Measurements from ENCODE around the gene SPATS1.
A peak's percentile ranks its signal among the peaks of the same experiment; 100 is the strongest.
"Not testable (repeated sequence)": the region's sequence is repeated elsewhere in the genome, so short reads cannot be mapped to it uniquely, and the experiment has no call there.

Gene SPATS1

DNA sequence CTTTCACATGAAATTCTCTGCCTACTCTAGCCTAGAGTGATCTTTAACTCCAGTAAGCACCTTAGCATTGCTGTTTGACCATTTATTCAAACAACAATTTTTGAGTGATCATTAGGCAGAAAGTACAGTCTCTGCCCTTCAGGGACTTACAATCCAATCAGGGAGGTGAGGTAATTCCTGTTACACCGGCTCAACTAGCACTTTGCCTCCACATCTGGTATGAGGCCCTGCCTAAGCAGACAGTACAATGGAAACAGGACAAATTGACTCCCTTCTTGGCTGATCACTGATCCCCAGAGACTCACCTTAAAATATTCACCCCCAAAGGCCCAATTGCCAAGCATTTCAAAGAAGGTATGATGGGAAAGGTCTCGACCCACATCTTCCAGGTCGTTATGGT is 30.7 kb upstream of the SPATS1 start:
- DNase-seq (ENCODE audit: low read depth): no peak

DNA sequence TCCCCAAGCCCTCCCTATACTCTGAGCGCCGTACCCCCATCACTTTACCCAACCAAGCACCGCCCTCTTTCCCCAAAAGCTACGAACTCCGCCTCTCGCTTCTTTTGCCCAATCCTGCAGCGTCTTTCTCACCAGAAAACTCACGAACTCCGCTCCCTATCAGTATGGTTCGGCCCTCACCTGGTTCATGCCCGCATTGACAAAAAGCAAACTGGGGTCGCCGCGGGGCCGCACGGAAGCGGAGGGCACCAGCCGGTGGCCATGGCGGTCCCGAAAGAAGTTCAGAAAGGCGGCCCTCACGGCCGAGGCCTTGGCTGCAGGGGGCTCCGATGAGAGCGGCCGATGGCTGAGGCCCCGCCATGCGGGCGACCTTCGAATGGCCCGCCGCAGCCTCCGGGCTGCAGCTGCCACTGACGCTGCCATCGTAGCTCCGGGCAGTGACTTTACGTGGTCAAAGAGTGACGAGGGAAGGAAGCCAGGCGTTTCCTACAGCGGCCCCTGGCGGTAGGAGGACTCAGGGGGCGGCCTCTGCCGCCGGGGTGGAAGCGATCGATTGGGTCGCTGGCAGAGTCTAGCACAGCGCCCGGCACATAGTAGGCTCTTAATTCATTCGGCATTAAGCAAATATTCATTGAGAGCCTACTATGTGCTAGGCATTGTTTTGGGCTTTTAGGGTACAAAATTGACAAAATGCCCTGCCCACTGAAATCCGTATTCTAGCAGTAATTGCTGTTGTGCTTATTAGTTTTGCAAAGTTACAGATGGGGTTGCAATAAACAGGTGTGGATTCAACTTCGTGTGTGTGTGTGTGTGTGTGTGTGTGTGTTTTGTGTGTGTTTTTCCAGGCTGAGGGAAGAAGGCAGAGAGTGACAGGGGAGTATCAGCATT is 29.3 kb upstream of the SPATS1 start, which contains the start of gene AARS2:
Gene AARS2, minus strand, starts transcription at position 447 of the 888 bp plus-strand sequence. Its CDS starts 24 bp downstream, at position 423.
- peak; percentile 59 for DNase-seq (ENCODE audit: low read depth)

DNA sequence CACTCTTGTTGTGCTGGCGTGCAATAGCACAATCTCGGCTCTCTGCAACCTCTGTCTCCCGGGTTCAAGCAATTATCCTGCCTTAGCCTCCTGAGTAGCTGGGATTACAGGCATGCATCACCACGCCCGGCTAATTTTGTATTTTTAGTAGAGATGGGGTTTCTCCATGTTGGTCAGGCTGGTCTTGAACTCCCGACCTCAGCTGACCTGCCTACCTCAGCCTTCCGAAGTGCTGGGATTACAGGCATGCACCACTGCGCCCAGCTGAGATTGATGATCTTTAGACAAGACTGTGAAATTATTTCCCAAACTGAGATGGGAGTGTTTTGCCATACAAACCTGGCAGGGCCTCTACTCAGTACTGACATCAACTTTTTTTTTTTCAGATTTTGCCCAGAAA is 27.8 kb upstream of the SPATS1 start:
- DNase-seq (ENCODE audit: low read depth): not testable (repeated sequence)

DNA sequence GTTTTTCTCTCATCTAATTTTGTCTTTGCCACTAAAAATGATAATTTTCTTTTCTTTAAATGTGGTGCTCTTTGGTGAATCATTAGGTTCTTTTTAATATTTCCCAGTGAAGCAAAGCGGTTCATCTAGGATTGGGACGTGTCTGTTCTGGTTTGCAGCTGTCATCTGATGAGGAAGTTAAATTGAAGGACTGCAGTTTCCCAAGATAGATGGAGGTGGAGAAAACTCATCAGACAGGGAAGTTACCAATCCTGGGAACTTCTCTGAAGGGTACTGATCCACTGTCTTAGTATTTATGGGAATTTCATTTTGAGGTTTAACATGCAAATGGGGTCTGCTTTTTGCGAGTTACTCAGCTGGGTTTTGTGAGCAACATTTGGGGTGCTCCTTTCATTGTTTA is 26.9 kb upstream of the SPATS1 start:
- no peak for DNase-seq (ENCODE audit: low read depth)

DNA sequence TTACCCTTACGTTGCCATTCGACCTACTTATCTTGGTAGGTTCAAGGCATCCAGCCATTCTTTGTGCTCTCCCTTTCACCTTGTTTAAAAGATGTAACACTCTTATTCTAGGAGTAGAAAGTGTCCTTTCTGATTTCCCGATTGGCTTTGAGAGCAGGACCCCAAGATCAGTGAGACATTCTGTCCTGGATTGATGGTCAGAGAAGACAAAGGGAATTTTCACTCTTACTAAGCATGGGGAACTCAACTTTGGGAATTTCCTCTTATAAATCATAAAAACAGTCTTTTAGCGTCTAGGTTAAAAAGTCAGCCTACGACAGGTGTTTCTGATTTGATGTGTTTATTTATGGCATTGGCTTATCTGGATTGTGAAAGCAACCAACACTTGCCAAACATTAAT is 26.5 kb upstream of the SPATS1 start:
- no peak for DNase-seq (ENCODE audit: low read depth)

DNA sequence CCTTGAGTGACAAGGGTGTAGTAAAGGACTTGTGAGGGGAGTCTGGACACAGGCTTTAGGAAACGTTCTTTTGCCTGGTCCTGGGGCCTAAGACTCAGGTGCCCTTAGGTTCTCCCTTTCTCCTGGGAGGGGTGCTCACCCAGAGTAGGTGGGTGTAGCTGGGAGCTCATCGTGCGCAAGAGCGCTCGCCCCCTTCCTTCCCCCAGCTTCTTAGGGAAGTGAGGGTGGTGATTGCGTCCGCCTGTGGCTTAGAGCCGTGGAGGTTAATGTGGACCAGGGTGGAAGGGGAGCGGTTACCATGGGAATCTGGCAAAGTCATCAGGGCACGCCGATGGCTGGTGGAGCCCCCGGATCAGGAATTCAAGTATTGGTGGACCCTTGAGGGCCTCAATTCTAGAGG is 26.0 kb upstream of the SPATS1 start:
- DNase-seq (ENCODE audit: low read depth): no peak

DNA sequence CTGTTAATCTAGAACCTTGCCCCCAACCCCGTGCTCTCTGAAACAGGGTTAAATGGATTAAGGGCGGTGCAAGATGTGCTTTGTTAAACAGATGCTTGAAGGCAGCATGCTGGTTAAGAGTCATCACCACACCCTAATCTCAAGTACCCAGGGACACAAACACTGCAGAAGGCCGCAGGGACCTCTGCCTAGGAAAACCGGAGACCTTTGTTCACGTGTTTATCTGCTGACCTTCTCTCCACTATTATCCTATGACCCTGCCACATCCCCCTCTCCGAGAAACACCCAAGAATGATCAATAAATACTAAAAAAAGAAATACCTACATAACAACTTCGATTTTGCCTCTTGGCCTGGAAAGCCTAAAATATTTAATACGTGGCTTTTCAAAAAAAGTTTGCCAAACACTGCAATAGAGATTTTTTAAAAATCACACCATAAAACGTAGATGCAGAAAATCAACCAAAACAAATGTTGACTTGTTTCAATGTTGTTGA is 25.3 kb upstream of the SPATS1 start:
- DNase-seq (ENCODE audit: low read depth): not testable (repeated sequence)

DNA sequence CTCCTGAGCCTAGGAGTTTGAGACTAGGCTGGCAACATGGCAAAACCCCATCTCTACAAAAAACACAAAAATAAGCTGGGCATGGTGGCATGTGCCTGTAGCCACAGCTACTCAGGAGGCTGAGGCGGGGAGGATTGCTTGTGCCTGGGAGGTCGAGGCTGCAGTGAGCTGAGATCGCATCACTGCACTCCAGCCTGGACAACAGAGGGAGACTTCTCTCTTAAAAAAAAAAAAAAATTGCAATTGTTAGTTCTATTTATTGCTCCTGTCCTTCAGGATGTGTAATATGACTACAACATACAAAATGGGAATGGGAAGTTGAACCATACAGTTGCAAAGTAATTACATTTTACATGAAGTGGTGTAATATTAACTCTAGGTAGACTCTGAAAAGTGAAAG is 21.2 kb upstream of the SPATS1 start:
- DNase-seq (ENCODE audit: low read depth): no peak

DNA sequence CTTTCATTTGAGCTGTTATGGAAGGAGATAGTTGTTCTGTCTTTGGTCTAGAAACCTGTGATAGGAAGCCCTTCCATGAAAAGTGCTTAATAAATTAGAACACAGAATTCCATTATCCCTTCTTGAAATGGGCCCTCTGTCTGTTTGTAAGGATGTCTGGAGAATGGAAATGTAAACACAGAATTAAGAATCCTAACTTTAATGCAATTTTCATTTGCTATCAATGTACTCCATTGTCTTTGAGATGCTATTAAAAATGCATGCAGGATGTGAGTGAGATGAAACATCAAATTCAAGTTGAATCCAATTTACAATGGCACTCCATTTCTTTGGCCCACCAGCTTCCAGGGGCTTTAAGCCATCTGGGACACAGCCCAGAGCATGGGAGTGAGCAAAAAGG is 15.4 kb upstream of the SPATS1 start:
- no peak for DNase-seq (ENCODE audit: low read depth)

DNA sequence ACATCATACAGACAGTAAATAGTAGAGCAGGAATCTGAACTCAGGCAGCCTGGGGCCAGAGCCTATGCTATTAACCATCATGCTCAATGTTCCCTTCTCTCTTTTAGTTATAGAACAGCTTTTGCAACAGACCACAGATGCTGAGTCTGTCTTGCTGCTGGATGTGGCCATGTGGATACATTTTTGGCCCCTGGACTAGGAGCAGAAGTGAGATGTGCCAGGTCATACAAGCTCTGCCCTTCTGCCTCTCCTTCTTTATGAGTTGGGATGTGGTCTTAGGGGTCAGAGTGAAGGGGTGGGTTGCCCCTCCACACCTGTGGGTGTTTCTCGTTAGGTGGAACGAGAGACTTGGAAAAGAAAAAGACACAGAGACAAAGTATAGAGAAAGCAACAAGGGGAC is 14.7 kb upstream of the SPATS1 start:
- no peak for DNase-seq (ENCODE audit: low read depth)

DNA sequence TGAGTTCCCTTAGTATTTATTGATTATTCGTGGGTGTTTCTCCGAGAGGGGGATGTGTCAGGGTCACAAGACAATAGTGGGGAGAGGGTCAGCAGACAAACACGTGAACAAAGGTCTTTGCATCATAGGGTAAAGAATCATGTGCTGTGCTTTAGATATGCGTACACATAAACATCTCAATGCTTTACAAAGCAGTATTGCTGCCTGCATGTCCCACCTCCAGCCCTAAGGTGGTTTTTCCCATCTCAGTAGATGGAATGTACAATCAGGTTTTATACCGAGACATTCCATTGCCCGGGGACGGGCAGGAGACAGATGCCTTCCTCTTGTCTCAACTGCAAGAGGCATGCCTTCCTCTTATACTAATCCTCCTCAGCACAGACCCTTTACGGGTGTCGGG is 14.2 kb upstream of the SPATS1 start:
- DNase-seq (ENCODE audit: low read depth): not testable (repeated sequence)

DNA sequence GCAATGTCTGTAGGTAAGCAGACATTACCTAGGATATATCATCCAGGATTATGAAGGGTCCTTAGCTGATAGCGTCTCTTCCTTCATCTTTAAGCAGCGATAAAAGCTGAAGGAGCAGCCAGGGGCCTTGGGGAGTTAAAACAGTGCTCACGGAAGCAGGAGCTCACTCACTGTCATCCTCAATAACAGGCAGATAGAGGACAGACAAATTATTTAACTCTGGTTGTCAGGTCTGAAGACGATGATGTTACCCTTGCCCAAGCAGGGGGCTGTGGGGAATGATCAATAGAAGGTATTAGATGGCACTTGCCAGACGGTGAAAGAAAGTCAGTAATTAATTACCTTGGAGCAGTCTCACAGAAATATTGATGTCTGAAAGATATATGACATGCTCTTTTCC is 12.6 kb upstream of the SPATS1 start:
- no peak for DNase-seq (ENCODE audit: low read depth)

DNA sequence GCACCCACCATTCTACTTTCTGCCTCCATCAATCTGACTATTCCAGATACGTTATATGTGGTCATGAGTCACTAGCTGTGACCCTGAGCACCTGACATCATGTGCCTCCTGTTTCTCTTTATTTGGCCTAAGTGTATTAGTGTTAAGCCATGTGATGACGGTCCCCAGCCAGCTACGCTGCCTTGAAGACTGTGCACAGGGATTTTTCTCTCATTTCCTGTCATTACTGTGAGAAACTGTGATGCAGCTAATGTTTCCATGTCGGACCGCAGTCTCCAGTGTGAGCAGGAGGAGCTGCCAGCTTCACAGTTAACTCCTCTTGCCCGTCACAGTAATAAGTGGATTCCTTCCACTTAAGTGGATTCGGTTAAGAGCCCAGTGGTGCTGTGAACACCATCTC is 9.9 kb upstream of the SPATS1 start:
- DNase-seq (ENCODE audit: low read depth): no peak

DNA sequence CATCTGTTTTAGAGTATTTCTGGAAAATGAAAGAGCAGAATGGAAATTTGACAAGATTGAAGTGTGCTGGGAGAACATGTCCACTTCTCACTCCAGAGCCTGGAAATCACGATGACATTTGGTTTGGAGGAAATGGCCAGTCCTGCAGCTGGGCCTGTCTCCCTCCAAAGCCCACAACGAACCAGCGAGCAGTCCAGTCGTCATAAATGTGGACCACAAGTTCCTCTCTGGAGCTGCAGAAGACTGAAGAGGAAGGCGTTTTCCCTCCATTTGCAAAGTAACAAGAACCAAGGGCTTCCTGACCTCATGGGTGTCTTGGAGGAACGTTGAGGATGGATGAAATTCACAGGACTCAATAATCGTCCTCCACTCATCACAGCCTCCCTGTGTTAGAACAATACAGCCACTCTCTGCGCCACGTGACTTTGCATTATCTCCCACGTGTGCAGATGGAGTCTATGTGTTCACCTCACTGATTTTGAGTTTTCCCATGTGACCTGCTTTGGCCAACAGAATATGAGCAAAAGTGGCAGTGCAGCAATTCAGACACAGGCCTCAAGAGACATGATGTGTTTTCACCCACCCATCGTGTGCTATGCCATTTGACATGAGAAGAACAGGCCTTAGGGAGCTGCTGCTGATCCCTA is 9.1 kb upstream of the SPATS1 start:
- DNase-seq (ENCODE audit: low read depth): no peak

DNA sequence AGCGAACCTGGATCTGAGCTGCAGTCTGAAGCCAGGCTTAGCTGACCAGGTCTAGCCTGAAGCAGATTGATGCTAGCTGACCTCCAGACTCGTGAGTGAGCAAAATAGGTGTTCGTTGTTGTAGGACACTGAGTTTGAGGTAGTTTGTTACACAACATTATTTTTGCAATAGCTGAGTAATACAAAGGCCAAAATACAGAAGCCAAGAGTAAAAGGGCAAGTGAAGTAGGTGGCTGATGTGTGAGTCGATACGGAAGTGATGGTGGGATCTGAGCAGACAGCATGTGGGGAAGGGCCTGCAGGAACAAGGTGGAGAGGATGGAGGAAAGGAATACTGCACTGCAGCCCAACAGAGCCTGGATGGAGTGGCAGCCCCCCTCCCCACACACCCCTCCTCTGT is 8.5 kb upstream of the SPATS1 start:
- DNase-seq (ENCODE audit: low read depth): no peak

DNA sequence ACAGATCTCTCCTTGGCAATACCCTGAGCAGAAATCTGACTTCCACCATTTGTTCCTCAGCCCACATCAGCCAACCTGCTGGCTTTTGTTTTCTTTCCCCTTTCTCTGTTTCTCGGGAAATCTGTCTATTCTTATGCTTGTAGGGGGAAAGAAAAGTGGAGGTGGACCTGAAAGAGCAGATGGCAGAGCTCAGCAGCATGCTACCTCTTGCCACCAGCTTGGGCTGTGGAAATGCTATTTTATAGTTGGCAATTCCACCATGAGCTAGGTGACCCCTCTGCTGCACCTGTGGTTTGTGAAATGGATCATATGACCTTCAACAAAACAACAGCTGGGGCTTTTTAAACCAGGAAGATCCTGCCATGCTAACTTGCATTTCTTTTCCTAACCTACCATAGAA is 6.8 kb upstream of the SPATS1 start:
- DNase-seq (ENCODE audit: low read depth): no peak

DNA sequence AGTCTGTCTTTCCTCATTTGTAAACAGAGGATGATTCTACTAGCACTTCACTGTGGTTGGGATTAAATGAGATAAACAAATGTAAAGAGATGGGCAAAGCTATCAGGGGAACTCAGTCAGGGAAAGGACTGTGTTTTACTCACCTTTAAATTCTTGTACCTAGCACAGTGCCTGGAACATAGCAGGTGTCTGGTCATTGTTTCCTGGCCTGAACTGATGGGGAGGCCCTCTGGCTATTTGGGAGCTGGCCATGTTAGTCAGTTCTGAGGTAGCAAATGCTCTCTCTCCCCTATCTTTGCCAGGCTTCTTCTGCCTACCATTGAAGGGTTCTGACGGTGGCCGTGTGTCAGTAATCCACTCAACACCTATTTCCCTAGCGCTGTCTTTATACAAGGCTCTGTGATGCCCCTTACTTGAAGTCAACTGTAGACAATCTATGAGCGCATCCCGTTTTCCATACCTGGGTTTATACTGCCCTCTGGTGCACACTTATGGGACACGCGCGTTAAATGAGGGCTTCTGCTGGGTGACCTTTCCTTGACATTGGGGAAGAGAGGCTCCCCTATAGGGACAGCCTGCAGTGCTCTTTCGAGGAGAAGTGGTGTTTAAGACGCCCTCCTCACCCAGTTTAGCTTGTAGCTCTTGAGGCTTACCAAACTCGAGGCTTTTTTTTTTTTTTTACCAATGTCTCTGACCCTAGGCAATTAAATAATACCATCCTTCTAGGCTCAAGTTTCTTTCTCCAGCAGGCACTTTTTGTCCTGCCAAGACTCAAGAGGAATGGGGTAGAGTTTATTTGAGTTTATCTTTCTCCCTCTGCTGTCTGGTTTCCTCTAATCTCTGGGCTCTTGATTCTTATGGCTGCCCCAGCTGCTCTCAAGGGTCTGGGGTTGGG is 4.0 kb upstream of the SPATS1 start:
- peak; percentile 36 for DNase-seq (ENCODE audit: low read depth)

DNA sequence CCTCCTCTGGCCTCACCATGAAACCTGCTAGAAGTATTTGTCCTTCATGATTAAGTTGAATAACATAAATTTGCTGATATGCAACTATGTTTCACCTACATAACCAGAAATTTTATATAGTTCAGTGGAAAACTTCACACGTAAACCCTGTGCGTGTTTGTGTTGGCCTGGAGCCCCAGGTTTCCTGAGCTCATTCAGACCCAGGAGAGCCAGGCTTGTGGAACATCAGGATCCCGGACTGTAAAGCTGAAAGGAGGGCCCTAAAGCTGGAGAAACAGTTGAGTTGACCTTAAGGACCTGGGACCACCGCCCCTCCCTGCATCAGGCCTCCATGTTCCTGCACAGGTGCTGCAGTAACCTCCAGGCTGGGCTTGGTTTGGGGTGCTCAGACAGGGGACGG is 3.1 kb upstream of the SPATS1 start:
- DNase-seq (ENCODE audit: low read depth): no peak

DNA sequence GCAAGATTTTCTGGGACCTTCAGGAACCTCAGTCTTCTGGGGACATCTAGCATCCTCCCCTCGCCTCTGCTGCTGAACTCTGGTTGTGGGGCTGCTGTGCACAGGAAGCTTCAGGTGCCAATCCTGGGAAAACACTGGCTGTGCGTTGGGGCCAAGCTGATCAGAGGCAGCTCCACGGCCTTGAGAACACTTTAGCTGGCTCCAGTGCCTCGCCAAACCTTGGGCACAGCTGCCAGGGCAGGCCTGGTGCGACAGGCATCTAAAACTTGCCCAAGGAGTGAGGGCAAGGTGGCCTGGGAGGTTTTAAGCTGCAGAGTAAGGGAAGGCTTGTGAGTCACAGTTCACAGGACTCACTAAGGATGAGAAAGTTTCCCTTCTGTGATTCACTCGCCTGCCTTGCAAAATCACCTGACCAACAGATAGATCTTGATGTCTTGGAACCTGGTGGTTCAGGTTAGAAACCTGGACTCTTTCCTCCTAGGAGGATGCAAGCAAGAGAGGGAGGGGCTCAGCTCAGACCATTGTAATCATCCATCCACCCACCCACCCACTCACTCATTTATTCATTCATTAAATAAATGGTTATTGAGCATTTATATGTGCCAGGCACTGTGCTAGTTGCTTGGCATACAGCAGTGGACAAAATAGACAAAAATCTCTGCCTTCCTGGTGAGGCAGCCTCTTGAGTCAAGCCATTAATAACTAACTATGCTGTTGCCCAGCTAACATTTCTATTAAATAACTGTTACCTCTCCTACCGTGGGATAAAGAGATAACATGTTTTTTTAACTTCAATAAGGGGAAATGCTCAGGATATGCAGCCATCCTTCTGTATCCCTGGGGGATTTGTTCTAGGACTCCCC is 2.5 kb upstream of the SPATS1 start:
- no peak for DNase-seq (ENCODE audit: low read depth)

DNA sequence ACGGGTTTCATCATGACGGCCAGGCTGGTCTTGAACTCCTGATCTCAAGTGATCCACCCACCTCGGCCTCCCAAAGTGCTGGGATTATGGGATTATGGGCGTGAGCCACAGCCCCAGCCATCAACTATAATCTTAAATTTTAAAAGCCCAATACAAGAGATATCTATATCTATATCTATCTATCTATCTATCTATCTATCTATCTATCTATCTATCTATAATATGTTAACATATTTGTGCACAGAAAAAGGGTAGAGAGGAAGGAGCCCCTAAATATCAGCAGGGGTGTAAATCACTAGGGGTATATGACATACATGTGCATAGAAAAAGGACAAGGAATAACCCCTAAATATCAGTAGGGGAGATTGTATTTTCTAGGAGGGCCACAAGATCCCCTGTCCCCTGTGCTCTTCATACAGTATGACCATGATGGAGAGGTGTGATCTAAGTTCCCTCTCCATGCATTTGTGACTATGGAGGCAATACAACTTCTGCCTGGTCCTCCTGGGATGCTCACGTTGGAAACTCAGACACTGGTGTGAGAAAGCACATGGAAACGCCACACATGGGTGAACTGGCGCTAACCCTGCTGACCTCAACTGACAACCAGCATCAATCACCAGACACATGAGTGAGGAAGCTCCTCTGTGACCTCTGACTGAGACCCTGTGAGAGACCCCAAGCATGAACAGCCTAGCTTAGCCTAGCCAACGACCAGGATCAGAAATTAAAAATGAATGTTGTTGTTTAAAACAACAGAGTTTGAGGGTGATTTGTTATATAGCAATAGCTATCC is 1.2 kb upstream of the SPATS1 start:
- DNase-seq (ENCODE audit: low read depth): no peak

DNA sequence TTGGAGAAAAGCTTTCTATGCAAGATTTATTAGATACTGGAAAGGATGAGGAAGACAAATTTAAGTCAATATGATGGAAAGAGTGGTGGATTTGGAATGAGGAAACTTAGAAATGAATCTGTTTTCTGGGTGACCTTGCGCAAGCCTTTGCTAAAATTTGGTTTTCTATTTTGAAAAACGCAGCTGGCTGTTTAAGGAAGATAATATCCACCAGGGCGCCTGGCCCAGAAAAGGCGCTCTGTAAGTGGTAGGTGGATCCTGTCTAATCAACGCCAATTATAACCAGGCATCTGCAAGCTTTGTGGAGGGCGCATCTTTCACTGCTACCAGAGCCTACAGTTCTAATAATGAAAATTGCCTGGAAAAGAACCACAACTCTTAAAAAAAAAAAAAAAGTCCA is 398 bp upstream of the SPATS1 start:
- DNase-seq (ENCODE audit: low read depth): no peak
